ENCODE data around the gene AK5. TPM values are rescaled to one million over a fixed set of nuclear protein-coding genes. Genes with fewer than 3 reads are reported as not detected.
A peak's percentile ranks its signal among the peaks of the same experiment; 100 is the strongest.

Gene AK5
- polyA plus RNA-seq, 2 of the 4 experiments (the other 2 are of a cell fraction) = 4.9 to 6.1 TPM

DNA sequence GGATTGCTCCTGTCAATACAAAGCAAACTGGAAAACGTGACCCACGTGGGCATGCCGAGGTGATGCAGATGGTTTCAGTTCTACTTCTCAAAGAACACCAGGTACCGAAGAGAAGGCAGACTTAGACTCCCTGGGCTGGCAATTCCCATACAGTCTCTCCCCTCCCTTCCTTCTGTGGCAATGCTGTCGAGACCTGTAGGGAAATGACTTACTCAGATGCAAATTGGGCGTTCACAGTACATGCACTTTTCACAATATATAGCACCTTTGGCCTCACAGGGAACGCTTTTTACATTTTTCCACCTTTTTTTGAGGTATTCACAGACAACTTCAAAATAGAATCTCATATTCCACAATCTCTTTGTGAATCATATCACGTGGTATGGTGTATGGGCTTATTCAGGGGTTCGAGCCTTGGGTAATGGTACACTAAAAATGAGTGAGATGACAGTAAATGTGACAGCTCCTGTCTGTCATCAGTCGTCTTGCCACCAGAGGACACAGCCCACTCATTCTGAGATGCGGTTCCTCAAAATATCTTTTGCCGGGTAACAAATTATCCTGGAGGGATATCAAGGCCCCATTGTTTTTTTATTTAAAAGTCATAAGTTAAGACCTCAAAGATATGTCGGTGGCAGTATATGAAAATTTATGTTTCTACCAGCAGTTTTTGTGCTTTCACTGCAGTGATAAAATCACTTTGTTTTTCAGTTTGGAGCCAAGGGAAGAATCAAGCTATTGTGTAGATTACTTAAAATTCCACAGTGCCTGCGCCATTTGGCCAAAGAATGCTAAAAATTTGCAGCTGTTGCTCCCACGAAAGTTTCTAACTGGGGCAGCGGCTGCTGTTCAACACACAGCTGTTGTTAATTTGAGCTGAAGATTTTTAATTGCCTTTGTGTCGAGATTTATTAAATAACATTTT lies 232.3 kb downstream of the AK5 start (continued):
- TF ChIP-seq TFCP2L1 (CRISPR knock-in tag; IDR thresholded peaks at IDR 0.05) = no peak

DNA sequence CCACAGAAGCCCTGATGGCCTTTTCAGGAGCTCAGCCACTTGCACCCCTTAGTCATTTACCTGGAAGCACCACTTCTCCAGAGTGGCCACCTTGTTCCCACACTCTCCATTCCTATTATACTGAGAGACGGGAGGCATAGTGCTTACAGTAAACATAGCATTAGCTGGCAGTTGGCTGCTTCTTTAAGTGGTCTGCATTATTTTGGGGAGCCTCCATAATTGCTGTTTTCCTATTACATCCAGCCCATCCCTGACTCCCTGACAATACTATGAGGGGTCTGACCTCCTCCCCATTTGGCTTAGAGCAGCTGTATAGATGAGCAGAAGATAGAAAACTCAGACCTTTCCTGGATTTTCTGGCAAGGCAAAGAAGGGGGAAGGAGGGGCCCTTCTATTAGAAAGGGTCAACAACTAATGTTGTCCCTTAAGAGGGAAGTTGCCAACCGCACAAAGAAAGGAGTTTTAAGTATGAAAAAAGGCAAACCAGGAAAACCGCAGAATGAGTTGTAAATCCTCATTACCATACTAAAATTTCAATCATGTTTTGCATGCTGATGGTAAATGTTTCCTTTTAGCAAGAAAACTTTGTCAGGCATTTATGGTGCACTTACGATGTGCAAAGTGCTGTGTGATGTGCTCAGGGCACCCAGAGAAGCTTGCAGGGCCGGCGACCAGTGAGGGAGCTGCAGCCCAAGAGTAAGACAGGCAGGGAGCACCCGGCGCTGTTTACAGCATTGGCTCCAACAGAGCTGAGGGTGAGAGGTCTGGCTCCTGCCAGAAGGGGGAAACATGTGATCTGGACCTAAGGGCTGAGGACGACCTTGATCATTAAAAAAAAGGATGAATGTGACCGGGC lies 233.3 kb downstream of the AK5 start:
- ChIA-PET POLR2A (interaction anchor here (0.6 kb wide), 1 partner anchor 236 kb away, joined by 5 read pairs; no protein-coding TSS in a partner anchor), CTCF (interaction anchor here (1.6 kb wide), 1 partner anchor 18 kb away, joined by 4 read pairs; no protein-coding TSS in a partner anchor)
- FAIRE-seq = no peak
- TF ChIP-seq EP300 (IDR thresholded peaks at IDR 0.05) = no peak
- TF ChIP-seq HOXB5 (CRISPR knock-in tag; IDR thresholded peaks at IDR 0.05) = no peak
- TF ChIP-seq, protein P1, sequence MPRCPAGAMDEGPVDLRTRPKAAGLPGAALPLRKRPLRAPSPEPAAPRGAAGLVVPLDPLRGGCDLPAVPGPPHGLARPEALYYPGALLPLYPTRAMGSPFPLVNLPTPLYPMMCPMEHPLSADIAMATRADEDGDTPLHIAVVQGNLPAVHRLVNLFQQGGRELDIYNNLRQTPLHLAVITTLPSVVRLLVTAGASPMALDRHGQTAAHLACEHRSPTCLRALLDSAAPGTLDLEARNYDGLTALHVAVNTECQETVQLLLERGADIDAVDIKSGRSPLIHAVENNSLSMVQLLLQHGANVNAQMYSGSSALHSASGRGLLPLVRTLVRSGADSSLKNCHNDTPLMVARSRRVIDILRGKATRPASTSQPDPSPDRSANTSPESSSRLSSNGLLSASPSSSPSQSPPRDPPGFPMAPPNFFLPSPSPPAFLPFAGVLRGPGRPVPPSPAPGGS (IDR thresholded peaks at IDR 0.05) = no peak
- no peak for TF ChIP-seq ZFP36 (IDR thresholded peaks at IDR 0.05; ENCODE audit: borderline replicate concordance, partially characterized antibody)
- TF ChIP-seq PHF8 (IDR thresholded peaks at IDR 0.05; ENCODE audit: borderline replicate concordance, low read depth) = no peak
- TF ChIP-seq, protein P2, sequence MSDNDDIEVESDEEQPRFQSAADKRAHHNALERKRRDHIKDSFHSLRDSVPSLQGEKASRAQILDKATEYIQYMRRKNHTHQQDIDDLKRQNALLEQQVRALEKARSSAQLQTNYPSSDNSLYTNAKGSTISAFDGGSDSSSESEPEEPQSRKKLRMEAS (IDR thresholded peaks at IDR 0.05) = no peak
- TF ChIP-seq, protein P3, sequence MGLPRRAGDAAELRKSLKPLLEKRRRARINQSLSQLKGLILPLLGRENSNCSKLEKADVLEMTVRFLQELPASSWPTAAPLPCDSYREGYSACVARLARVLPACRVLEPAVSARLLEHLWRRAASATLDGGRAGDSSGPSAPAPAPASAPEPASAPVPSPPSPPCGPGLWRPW (IDR thresholded peaks at IDR 0.05) = no peak
- no peak for TF ChIP-seq RNF2 (IDR thresholded peaks at IDR 0.05; ENCODE audit: borderline replicate concordance, low read depth)
- TF ChIP-seq HOXB13 (CRISPR knock-in tag; IDR thresholded peaks at IDR 0.05; ENCODE audit: low read depth) = no peak
- no peak for TF ChIP-seq FOSB (CRISPR knock-in tag; IDR thresholded peaks at IDR 0.05)
- TF ChIP-seq EHF (CRISPR knock-in tag; IDR thresholded peaks at IDR 0.05) = no peak
- TF ChIP-seq TFCP2L1 (CRISPR knock-in tag; IDR thresholded peaks at IDR 0.05) = no peak
- TF ChIP-seq GATA3 (IDR thresholded peaks at IDR 0.05; ENCODE audit: borderline replicate concordance) = no peak
- TF ChIP-seq, protein P4, sequence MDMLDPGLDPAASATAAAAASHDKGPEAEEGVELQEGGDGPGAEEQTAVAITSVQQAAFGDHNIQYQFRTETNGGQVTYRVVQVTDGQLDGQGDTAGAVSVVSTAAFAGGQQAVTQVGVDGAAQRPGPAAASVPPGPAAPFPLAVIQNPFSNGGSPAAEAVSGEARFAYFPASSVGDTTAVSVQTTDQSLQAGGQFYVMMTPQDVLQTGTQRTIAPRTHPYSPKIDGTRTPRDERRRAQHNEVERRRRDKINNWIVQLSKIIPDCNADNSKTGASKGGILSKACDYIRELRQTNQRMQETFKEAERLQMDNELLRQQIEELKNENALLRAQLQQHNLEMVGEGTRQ (IDR thresholded peaks at IDR 0.05) = no peak
- TF ChIP-seq MAFK (IDR thresholded peaks at IDR 0.05; ENCODE audit: partially characterized antibody) = no peak
- peaks cover 20% of the 10 kb centered on the region for H3K4me1 ChIP-seq
- peak overlapping the region; percentile 22 to 48; a peak in 3 of 6 replicates for H3K27ac ChIP-seq
- ATAC-seq = peak; percentile 66 to 85; a peak in 4 of 6 replicates
- 0 out of 3 replicates have a peak overlapping the region, but pooled peaks have one; percentile 3 for H3K4me2 ChIP-seq
- WGBS (ENCODE audit: missing lambda C conversion rate) = 58% methylated on average over 10 of the region's 10 CpGs
- H3K4me3 ChIP-seq = no peak overlapping the region
- peaks cover 3% of the 10 kb centered on the region; the same call in 1 of the 3 replicates for H3K9me3 ChIP-seq
- peak in 1 of 2 experiments; percentile 19 for DNase-seq (ENCODE audit: low read depth in 1 of 2, low spot score in 1 of 2)

DNA sequence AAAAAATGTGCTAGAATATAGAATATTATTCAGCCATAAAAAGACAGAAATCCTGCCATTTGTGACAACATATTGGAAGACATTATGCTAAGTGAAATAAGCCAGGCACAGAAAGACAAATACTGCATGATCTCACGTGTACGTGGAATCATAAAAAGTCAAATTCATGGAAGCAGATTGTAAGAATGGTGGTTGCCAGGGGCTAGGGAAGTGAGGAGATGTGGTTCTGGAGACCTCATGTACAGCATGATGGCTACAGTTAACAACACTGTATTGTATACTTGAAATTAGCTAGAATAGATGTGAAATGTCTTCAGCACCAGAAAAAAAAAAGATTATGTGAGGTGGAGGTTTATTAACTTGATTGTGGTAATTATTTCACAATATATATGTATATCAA lies 234.3 kb downstream of the AK5 start:
- ATAC-seq (no peak), DNase-seq (ENCODE audit: low read depth in 1 of 2, low spot score in 1 of 2) (no peak), FAIRE-seq (no peak)
- H3K4me1 ChIP-seq = peaks cover 20% of the 10 kb centered on the region
- ChIA-PET POLR2A (no interaction called here), CTCF (interaction anchor here (1.6 kb wide), 1 partner anchor 17 kb away, joined by 4 read pairs; no protein-coding TSS in a partner anchor)
- 0 out of 6 replicates have a peak overlapping the region, but pooled peaks of 1 of the 2 experiments have one; percentile 48 for H3K27ac ChIP-seq
- H3K4me2 ChIP-seq = no peak overlapping the region
- TF ChIP-seq HEYL (CRISPR knock-in tag; IDR thresholded peaks at IDR 0.05) (no peak), RNF2 (IDR thresholded peaks at IDR 0.05; ENCODE audit: borderline replicate concordance, low read depth) (no peak), RCOR1 (IDR thresholded peaks at IDR 0.05; ENCODE audit: low read depth, low read length) (no peak), SREBF2 (IDR thresholded peaks at IDR 0.05) (no peak), HOXB5 (CRISPR knock-in tag; IDR thresholded peaks at IDR 0.05) (no peak), NFE2L2 (conservative IDR thresholded peaks at IDR 0.05; ENCODE audit: low read length) (no peak), GATA3 (IDR thresholded peaks at IDR 0.05; ENCODE audit: borderline replicate concordance) (no peak), CBX8 (IDR thresholded peaks at IDR 0.05) (no peak), POLR2AphosphoS2 (conservative IDR thresholded peaks at IDR 0.05; ENCODE audit: low read length) (no peak), CBX2 (IDR thresholded peaks at IDR 0.05; ENCODE audit: borderline replicate concordance, low read depth) (no peak), NR3C1 (IDR thresholded peaks at IDR 0.05) (no peak), RFX5 (IDR thresholded peaks at IDR 0.05) (no peak), EHF (CRISPR knock-in tag; IDR thresholded peaks at IDR 0.05) (no peak)
- TF ChIP-seq, protein P4 (IDR thresholded peaks at IDR 0.05) = no peak
- H3K9me3 ChIP-seq = peaks cover 3% of the 10 kb centered on the region; the same call in 1 of the 3 replicates
- no peak overlapping the region for H3K4me3 ChIP-seq
- 100% methylated on average over 2 of the region's 2 CpGs for whole genome bisulfite sequencing (ENCODE audit: missing lambda C conversion rate)

Measured in A549 (cell line).